Measurements from ENCODE around the gene KIF1B. TPM values are rescaled to one million over a fixed set of nuclear protein-coding genes. Genes with fewer than 3 reads are reported as not detected.

Gene KIF1B
- total and polyA plus RNA-seq, 10 of the 15 experiments (the other 5 are each of a cell fraction or from before 2014, with no cell fraction given) = 2.1 to 16.5 (median 8.7) TPM

DNA sequence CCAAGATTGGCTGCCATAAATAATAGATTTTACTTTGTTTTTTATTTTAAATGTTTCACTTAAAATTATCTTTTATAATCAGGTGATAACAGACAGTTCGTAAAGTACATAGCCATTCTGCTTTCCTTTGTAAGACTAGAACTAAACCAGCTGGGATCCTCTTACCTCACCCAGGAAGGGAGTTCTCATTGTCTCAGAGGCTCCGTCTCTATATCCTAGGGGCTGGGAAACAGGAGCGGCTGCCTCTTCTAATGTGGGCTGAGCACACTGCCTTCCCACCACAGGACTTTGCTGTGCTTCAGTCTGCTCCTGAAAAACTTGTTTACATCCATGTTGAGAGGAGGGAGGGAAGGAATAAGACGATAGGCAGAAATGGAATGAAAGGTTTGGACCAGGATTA is 142.9 kb downstream of the KIF1B start (continued):
- TF ChIP-seq, protein P1, sequence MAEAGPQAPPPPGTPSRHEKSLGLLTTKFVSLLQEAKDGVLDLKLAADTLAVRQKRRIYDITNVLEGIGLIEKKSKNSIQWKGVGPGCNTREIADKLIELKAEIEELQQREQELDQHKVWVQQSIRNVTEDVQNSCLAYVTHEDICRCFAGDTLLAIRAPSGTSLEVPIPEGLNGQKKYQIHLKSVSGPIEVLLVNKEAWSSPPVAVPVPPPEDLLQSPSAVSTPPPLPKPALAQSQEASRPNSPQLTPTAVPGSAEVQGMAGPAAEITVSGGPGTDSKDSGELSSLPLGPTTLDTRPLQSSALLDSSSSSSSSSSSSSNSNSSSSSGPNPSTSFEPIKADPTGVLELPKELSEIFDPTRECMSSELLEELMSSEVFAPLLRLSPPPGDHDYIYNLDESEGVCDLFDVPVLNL (IDR thresholded peaks at IDR 0.05; ENCODE audit: low read depth, low read length) = no peak
- TF ChIP-seq MYC (IDR thresholded peaks at IDR 0.05; ENCODE audit: insufficient read depth, insufficient read length, insufficient replicate concordance, low read length, severe bottlenecking) (no peak), YBX1 (IDR thresholded peaks at IDR 0.05) (no peak), BCL11A (IDR thresholded peaks at IDR 0.05; ENCODE audit: low read depth, low read length) (no peak), IRF5 (IDR thresholded peaks at IDR 0.05; ENCODE audit: borderline replicate concordance) (no peak)

GRCh38 chr1:10353693-10354092 is 143.3 kb downstream of the KIF1B start:
- in situ Hi-C loops (cut with MboI) = no loop called here
- ChIA-PET CTCF (no interaction called here), RAD21 (ENCODE audit: unreplicated experiment) (no interaction called here)

More at GRCh38 chr1:10353693-10354092, 143.3 kb downstream of the KIF1B start:
- POLR2A ChIA-PET = no interaction called here
- DNase-seq (ENCODE audit: low read depth, low spot score) = no peak
- FAIRE-seq = no peak
- Histone ChIP-seq H4K20me1 (ENCODE audit: control insufficient read depth, insufficient read depth) (no peaks in the 10 kb centered on the region), H3K9me3 (replicated peaks; ENCODE audit: control insufficient read depth, insufficient read depth, low read length) (no peaks in the 10 kb centered on the region), H3K79me2 (ENCODE audit: control insufficient read depth, insufficient read depth, low read length) (no peaks in the 10 kb centered on the region), H3K4me2 (ENCODE audit: control insufficient read depth, insufficient read depth) (no peak overlapping the region), H3K36me3 (ENCODE audit: control insufficient read depth in 2 of 2, insufficient read depth in 2 of 2, low read length in 1 of 2) (peaks cover 0 to 1% of the 10 kb centered on the region in 2 experiments; a peak in 1 of 4 replicates), H3K27me3 (replicated peaks in 1 of 2; ENCODE audit: control insufficient read depth in 2 of 2, insufficient read depth in 2 of 2, low read length in 1 of 2) (no peaks in the 10 kb centered on the region), H2AFZ (ENCODE audit: control insufficient read depth, low read depth, low read length) (no peak overlapping the region), H3K9ac (ENCODE audit: control insufficient read depth, insufficient read depth, low read length) (no peak overlapping the region), H3K4me1 (ENCODE audit: control insufficient read depth, insufficient read depth, low read length) (no peaks in the 10 kb centered on the region), H3K27ac (ENCODE audit: control insufficient read depth, insufficient read depth) (no peak overlapping the region), H3K4me3 (no peak overlapping the region)
- no peak for ATAC-seq
- SMC1A ChIA-PET (ENCODE audit: uncharacterized antibody, unreplicated experiment) = interaction anchor here (0.8 kb wide), 1 partner anchor 23 kb away, joined by 3 read pairs; no protein-coding TSS in a partner anchor
- 44% methylated on average over 2 of the region's 2 CpGs for WGBS (ENCODE audit: insufficient coverage, insufficient replicate concordance, low lambda C conversion rate, missing lambda C conversion rate)
- no TSS peak for BruUV-seq (replicated peaks)
- intact Hi-C loops (cut with micrococcal nuclease; ENCODE audit: unreplicated experiment) = no loop called here
- TF ChIP-seq FOS (IDR thresholded peaks at IDR 0.05; ENCODE audit: borderline replicate concordance, extremely low read depth, insufficient read length) (no peak), ZBTB11 (CRISPR knock-in tag; IDR thresholded peaks at IDR 0.05) (no peak), ZZZ3 (IDR thresholded peaks at IDR 0.05; ENCODE audit: control insufficient read depth, insufficient read length, low read depth) (no peak), SIX5 (IDR thresholded peaks at IDR 0.05; ENCODE audit: low read depth, low read length, severe bottlenecking) (no peak), NRF1 (conservative IDR thresholded peaks at IDR 0.05; ENCODE audit: low read depth, low read length) (no peak), MYB (IDR thresholded peaks at IDR 0.05; ENCODE audit: borderline replicate concordance, low read depth, low read length) (no peak), BMI1 (IDR thresholded peaks at IDR 0.05; ENCODE audit: borderline replicate concordance) (no peak), MXI1 (IDR thresholded peaks at IDR 0.05; ENCODE audit: low read depth, low read length) (no peak), ZBED1 (IDR thresholded peaks at IDR 0.05; ENCODE audit: borderline replicate concordance) (no peak), ZSCAN29 (IDR thresholded peaks at IDR 0.05) (no peak), ASH2L (IDR thresholded peaks at IDR 0.05; ENCODE audit: borderline replicate concordance, low read depth) (no peak), ETV6 (conservative IDR thresholded peaks at IDR 0.05 in 1 of 2, IDR thresholded peaks at IDR 0.05 in 1 of 2; ENCODE audit: borderline replicate concordance in 1 of 2, low read depth in 1 of 2) (no peak), HDAC2 (IDR thresholded peaks at IDR 0.05) (no peak)
